Erythroblast (primary cell): Measurements from ENCODE around the gene DHX36.

Experiments
- GATA1 ChIP-seq: IDR thresholded peaks from 2 replicates; pipeline ENCODE4 v1.6.1; 2011; ENCODE audit warnings: low read depth, mild to moderate bottlenecking, control low read depth, low read length, moderate library complexity
- POLR2A ChIP-seq: IDR thresholded peaks from 2 replicates; pipeline ENCODE4 v1.6.1; 2011; ENCODE audit warnings: mild to moderate bottlenecking, low read length

GRCh38 chr3:154275965-154276364 is 48.3 kb downstream of the DHX36 start:
- TF ChIP-seq POLR2A (no peak), GATA1 (no peak)
